ENCODE data around the gene FAM20C. TPM values are rescaled to one million over a fixed set of nuclear protein-coding genes. Genes with fewer than 3 reads are reported as not detected.

Gene FAM20C
- total RNA-seq, 1 donor from 2014 or later: 21.9 TPM

DNA sequence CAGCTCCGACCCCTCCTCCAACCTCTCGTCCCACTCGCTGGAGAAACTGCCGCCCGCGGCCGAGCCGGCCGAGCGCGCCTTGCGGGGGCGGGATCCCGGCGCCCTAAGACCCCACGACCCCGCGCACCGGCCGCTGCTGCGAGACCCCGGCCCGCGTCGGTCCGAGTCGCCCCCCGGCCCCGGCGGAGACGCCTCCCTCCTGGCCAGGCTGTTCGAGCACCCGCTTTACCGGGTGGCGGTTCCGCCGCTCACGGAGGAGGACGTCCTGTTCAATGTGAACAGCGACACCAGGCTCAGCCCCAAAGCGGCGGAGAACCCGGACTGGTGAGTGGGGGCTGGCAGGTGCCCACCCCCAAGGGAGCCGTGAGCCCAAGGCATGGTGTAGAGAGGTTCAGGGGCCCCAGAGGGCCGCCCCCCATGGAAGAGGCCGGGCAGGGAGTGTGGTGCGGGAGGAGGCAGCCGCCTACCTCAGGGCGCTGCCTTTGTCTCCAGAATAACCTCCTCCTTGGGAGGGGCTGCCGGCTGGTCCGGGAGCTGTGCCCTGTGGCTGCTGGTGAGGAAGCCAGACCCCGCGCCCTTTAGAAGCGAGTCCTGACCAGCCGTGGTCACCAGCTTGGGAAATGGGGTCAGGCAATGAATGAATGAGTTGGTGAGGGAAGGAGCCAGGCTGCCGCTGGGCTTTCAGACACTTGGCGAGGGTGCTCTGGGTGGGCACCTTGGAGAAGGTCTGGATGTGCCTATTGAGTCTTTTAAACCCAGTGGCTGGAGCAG is 1.3 kb downstream of the FAM20C start:
- Mint-ChIP-seq H3K27me3 (ENCODE audit: low read depth) (peaks cover 35% of the 10 kb centered on the region), H3K36me3 (ENCODE audit: low read depth) (peaks cover 12% of the 10 kb centered on the region), H3K4me1 (peaks cover 38% of the 10 kb centered on the region), H3K4me3 (peak overlapping the region; percentile 90), H3K27ac (ENCODE audit: unreplicated experiment) (no peak overlapping the region), H3K9me3 (no peaks in the 10 kb centered on the region)
- TF ChIP-seq, protein P1, sequence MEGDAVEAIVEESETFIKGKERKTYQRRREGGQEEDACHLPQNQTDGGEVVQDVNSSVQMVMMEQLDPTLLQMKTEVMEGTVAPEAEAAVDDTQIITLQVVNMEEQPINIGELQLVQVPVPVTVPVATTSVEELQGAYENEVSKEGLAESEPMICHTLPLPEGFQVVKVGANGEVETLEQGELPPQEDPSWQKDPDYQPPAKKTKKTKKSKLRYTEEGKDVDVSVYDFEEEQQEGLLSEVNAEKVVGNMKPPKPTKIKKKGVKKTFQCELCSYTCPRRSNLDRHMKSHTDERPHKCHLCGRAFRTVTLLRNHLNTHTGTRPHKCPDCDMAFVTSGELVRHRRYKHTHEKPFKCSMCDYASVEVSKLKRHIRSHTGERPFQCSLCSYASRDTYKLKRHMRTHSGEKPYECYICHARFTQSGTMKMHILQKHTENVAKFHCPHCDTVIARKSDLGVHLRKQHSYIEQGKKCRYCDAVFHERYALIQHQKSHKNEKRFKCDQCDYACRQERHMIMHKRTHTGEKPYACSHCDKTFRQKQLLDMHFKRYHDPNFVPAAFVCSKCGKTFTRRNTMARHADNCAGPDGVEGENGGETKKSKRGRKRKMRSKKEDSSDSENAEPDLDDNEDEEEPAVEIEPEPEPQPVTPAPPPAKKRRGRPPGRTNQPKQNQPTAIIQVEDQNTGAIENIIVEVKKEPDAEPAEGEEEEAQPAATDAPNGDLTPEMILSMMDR (conservative IDR thresholded peaks at IDR 0.05): no peak
- no peak for DNase-seq (ENCODE audit: low read depth, low spot score)

- Mint-ChIP-seq H3K27me3 (ENCODE audit: low read depth) (peaks cover 30% of the 10 kb centered on the region), H3K36me3 (ENCODE audit: low read depth) (peaks cover 13% of the 10 kb centered on the region), H3K9me3 (no peaks in the 10 kb centered on the region), H3K4me3 (peak overlapping the region; percentile 90), H3K4me1 (peaks cover 37% of the 10 kb centered on the region), H3K27ac (ENCODE audit: unreplicated experiment) (no peak overlapping the region)
- TF ChIP-seq, protein P1 (conservative IDR thresholded peaks at IDR 0.05): no peak
- DNase-seq (ENCODE audit: low read depth, low spot score): no peak
Observed at GRCh38 chr7:194252-195009, 2.1 kb downstream of the FAM20C start.

DNA sequence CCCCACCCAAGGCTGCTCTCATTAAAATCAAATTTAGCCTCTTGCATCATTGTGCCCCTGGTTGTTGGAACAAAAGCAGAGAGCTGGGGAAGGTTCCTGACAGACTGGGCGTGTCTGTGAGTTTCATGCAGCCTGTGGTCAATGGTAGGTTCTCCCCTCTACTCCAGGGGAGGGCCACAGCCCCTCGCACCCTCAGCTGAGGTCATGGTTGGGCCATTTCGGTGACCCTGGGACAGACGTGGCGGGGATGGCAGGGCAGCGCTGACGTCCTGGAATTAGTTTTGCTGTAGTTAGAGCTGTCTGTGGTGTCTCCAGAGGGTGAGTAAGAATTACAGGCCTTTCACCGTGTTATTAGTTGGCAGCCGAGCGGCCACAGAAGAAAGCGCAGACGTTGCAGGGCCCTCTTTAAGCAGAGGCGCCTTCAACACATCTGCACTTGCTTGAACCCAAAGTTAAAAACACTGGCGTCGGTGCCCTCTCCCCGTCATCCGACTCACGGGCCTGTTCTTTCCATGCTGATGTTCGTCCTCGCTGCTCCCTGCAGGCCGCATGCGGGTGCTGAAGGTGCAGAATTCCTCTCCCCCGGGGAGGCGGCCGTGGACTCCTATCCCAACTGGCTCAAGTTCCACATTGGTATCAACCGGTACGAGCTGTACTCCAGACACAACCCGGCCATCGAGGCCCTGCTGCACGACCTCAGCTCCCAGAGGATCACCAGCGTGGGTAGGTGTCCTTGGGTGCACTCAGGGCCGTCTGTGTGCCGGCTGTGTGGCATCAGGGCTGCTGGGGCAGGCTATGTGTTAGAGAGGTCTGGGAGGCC is 2.8 kb downstream of the FAM20C start:
- Mint-ChIP-seq H3K27me3 (ENCODE audit: low read depth) (peaks cover 22% of the 10 kb centered on the region), H3K9me3 (no peaks in the 10 kb centered on the region)

GRCh38 chr7:195830-196128 is 3.4 kb downstream of the FAM20C start:
- Mint-ChIP-seq H3K4me3 (peak overlapping the region; percentile 85), H3K36me3 (ENCODE audit: low read depth) (peaks cover 13% of the 10 kb centered on the region), H3K4me1 (peaks cover 28% of the 10 kb centered on the region), H3K27ac (ENCODE audit: unreplicated experiment) (no peak overlapping the region), H3K27me3 (ENCODE audit: low read depth) (peaks cover 19% of the 10 kb centered on the region), H3K9me3 (no peaks in the 10 kb centered on the region)
- TF ChIP-seq, protein P1 (conservative IDR thresholded peaks at IDR 0.05): no peak
- no peak for DNase-seq (ENCODE audit: low read depth, low spot score)

More for the DNA sequence above, 2.8 kb downstream of the FAM20C start:
- Mint-ChIP-seq H3K4me1 (peaks cover 29% of the 10 kb centered on the region), H3K4me3 (peak overlapping the region; percentile 90), H3K27ac (ENCODE audit: unreplicated experiment) (peak overlapping the region; percentile 57), H3K36me3 (ENCODE audit: low read depth) (peaks cover 13% of the 10 kb centered on the region)
- no peak for DNase-seq (ENCODE audit: low read depth, low spot score)
- TF ChIP-seq, protein P1 (conservative IDR thresholded peaks at IDR 0.05): no peak

- peaks cover 16% of the 10 kb centered on the region for H3K27me3 Mint-ChIP-seq (ENCODE audit: low read depth)
- no peaks in the 10 kb centered on the region for H3K9me3 Mint-ChIP-seq
- H3K4me1 Mint-ChIP-seq: peaks cover 28% of the 10 kb centered on the region
- H3K36me3 Mint-ChIP-seq (ENCODE audit: low read depth): peaks cover 13% of the 10 kb centered on the region
- TF ChIP-seq, protein P1 (conservative IDR thresholded peaks at IDR 0.05): no peak
- no peak overlapping the region for H3K27ac Mint-ChIP-seq (ENCODE audit: unreplicated experiment)
- DNase-seq (ENCODE audit: low read depth, low spot score): no peak
- H3K4me3 Mint-ChIP-seq: peak overlapping the region; percentile 85
Observed at GRCh38 chr7:196283-196682, 3.9 kb downstream of the FAM20C start.
